Medulla oblongata (tissue), 1 donor: ENCODE results near the gene HNRNPF.
"Not testable (repeated sequence)": the region's sequence is repeated elsewhere in the genome, so short reads cannot be mapped to it uniquely, and the experiment has no call there.

Experiments used
- DNase-seq: peaks from one replicate; pipeline ENCODE4 v3.0.0-alpha.2; 2015; ENCODE audit errors: extremely low spot score

HNRNPF gene

DNA sequence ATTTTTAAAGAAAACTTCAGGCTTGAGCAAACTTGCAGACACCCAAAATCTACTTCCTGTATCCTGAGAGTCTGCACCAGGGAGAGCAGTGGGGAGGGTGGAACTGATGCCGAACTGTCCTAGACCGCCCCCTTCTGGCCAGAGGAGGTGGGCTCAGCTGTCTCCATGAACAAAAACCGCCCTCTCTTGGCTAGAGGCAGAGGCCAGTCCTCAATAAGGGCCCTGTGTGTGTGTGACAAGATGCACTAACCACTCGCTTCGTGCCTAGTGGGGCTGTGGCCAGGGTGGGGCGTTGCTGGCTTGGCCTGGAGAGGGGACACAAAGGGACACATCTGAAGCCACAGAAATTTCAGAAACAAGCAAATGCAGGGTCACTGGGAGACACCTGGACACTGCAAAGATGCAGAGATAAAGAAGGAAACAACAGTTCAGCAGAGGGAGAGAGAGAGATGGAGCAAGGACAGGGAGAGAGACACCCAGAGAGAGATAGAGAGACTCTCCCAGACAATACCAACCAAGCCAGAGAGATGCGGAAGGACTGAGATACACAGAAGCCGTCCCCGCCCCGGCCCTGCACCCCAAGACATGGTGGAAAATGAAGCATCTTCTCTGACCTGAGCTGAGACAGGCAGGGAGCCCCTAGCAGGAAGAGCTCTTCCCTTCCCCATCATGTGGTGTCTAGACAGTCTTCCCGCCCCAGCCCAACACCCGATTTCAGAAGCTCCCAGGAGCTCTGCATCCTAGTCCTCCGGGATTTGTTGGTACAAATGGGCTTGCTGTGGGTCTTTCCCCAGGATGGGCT, 60.3 kb downstream of the HNRNPF start:
- peak; percentile 97 for DNase-seq

DNA sequence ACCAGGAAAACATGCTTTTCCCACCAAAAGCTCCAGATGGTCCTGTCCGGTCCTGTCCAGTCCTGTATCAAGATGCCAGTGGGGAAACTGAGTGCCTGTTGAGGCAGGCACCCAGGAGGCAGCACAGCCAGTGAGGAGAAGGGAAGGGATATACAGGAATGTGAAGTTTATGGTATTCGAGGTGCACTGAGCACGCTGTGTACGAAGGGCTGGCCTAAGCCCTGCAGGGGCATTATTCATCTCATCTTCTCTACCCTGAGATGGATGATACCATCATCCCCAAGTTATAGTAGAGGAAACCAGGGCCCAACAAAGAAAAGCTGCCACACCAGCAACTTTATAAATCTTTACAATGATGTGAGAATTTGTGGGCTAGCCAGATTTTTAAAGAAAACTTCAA, 61.0 kb downstream of the HNRNPF start:
- no peak for DNase-seq

- no peak for DNase-seq
Observed at GRCh38 chr10:43344051-43344450, 64.9 kb downstream of the HNRNPF start.

- DNase-seq, result no peak
Observed at GRCh38 chr10:43343126-43343525, 65.9 kb downstream of the HNRNPF start.

GRCh38 chr10:43342279-43343125, 66.5 kb downstream of the HNRNPF start:
- no peak for DNase-seq

GRCh38 chr10:43341450-43341849, 67.5 kb downstream of the HNRNPF start:
- DNase-seq, result no peak

- no peak for DNase-seq
Observed at GRCh38 chr10:43340619-43341018, 68.4 kb downstream of the HNRNPF start.

GRCh38 chr10:43340101-43340500, 68.9 kb downstream of the HNRNPF start:
- no peak for DNase-seq

GRCh38 chr10:43339136-43339535, 69.8 kb downstream of the HNRNPF start:
- no peak for DNase-seq

- DNase-seq, result no peak
Observed at GRCh38 chr10:43338117-43338516, 70.9 kb downstream of the HNRNPF start.

- not testable (repeated sequence) for DNase-seq
Observed at GRCh38 chr10:43337536-43337935, 71.5 kb downstream of the HNRNPF start.

DNA sequence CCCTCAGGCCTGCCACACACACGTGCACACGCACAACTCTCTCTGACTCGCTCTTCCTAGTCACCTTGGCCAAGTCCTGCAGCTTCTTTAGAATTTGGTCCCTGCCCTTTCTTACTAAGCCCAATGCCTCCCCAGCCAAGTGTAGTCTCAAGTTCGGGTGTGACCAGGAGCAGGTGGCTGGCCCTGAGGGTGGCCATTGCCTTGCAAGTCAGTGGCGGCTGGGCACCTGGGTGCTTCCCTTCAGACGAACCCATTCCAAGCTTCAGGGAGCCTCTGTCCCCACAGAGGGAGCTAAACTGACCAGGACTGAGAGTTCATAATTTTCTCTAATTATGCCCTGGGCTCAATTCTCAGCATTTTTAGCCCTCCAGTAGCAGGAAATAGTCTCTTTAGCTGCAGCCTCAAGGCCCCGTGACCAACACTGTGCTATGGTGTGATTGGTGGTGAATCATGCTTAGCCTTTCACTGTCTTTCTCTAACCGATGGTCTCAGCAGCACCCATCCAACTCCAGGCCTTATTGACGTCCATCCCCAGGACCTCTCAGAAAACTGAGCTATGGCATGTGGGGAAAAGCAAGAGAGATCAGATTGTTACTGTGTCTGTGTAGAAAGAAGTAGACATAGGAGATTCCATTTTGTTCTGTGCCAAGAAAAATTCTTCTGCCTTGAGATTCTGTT, 72.2 kb downstream of the HNRNPF start:
- DNase-seq, result no peak

- no peak for DNase-seq
Observed at GRCh38 chr10:43336061-43336460, 72.9 kb downstream of the HNRNPF start.
